Neural cell (in vitro differentiated cells): ENCODE results near the gene HAGHL.
"Not testable (repeated sequence)": the region's sequence is repeated elsewhere in the genome, so short reads cannot be mapped to it uniquely, and the experiment has no call there.

Source experiments
- CTCF ChIP-seq: fragments of 450-650 bp; IDR thresholded peaks from 2 replicates; pipeline ENCODE4 v1.5.1; 2014; ENCODE audit warnings: antibody characterized with exemption, mild to moderate bottlenecking, moderate library complexity; ENCODE audit not compliant: poor library complexity, severe bottlenecking
- EP300 ChIP-seq: fragments of 450-650 bp; conservative IDR thresholded peaks from 2 replicates; pipeline ENCODE4 v1.6.1; 2014; ENCODE audit warnings: antibody characterized with exemption, mild to moderate bottlenecking, moderate library complexity; ENCODE audit not compliant: poor library complexity, severe bottlenecking
- EZH2 ChIP-seq: fragments of 200-600, 300-800 bp; shearing (Covaris generic), sonication (generic); IDR thresholded peaks from 2 replicates; pipeline ENCODE4 v1.6.1; 2014; ENCODE audit warnings: antibody characterized with exemption, low read length, borderline replicate concordance, mild to moderate bottlenecking; ENCODE audit not compliant: insufficient read depth, poor library complexity, severe bottlenecking
- MXI1 ChIP-seq: fragments of 450-650 bp; conservative IDR thresholded peaks from 2 replicates; pipeline ENCODE4 v1.6.1; 2014; ENCODE audit warnings: antibody characterized with exemption, mild to moderate bottlenecking; ENCODE audit not compliant: poor library complexity, severe bottlenecking
- POLR2AphosphoS5 ChIP-seq: IDR thresholded peaks from 2 replicates; pipeline ENCODE4 v1.6.1; 2012
- REST ChIP-seq: IDR thresholded peaks from 2 replicates; pipeline ENCODE4 v1.6.1; 2012; ENCODE audit warnings: borderline replicate concordance

- TF ChIP-seq CTCF, EZH2, EP300, REST, POLR2AphosphoS5, MXI1: not testable (repeated sequence)
These were observed 16.0 kb downstream of the HAGHL start for GRCh38 chr16:742894-743293.
